Hindlimb muscle (tissue), 1 donor: ENCODE results near the gene GLRX2. TPM values are rescaled to one million over a fixed set of nuclear protein-coding genes. Genes with fewer than 3 reads are reported as not detected.
A peak's percentile ranks its signal among the peaks of the same experiment; 100 is the strongest.
"Not testable (repeated sequence)": the region's sequence is repeated elsewhere in the genome, so short reads cannot be mapped to it uniquely, and the experiment has no call there.

Experiments
- DNase-seq: peaks from one replicate; pipeline ENCODE4 v3.0.0-alpha.2; 2013
- polyA plus RNA-seq: library from polyadenylated mRNA; unstranded; fragments of 120-200 nt; gene quantifications from one replicate; pipeline ENCODE4 v1.2.1, GENCODE V29; 2013; ENCODE audit not compliant: insufficient read length

The GLRX2 gene
- polyA plus RNA-seq, 1 donor, result 14.0 TPM

- no peak for DNase-seq
Measured at GRCh38 chr1:193062698-193063463, 42.3 kb downstream of the GLRX2 start.

DNA sequence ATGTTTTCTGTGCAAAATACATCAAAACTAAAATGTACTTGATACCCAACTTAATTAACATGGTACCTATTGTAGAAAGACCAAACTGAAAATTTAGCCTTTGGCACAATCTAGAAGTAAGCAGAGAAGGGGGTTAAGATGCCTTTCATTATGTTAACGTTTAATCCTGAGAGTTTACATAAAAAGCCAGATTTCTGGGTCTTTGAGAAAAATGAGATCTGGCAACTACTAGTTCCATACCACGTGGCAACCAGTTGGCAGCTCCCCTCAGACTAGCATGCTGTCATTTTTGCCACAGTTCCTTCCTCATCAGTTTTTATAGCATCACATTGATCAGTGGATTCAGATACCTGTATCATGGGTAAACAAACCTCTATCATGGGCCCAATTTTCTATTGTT, 44.3 kb downstream of the GLRX2 start:
- DNase-seq, result no peak

DNA sequence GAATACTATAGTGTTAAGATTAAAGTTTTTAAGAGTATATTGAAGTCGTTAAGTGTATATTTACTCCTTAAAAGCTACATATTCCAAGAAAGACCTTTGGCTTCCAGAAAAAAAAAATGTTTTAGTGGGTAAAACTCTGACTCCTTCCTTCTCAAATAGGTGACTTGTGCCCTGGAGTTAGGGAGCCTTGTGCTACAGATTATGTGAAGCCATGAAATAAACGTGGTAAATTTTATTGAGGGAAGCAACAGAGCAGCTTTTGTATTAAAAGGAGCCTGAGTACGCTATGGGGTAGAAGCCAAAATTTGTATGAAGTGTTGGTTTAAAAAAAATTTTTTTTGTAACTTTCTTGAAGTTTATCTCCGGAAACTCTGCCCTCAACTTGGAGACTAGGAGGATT, 44.8 kb downstream of the GLRX2 start:
- no peak for DNase-seq

GRCh38 chr1:193060115-193060403, 45.2 kb downstream of the GLRX2 start:
- DNase-seq, result no peak

DNA sequence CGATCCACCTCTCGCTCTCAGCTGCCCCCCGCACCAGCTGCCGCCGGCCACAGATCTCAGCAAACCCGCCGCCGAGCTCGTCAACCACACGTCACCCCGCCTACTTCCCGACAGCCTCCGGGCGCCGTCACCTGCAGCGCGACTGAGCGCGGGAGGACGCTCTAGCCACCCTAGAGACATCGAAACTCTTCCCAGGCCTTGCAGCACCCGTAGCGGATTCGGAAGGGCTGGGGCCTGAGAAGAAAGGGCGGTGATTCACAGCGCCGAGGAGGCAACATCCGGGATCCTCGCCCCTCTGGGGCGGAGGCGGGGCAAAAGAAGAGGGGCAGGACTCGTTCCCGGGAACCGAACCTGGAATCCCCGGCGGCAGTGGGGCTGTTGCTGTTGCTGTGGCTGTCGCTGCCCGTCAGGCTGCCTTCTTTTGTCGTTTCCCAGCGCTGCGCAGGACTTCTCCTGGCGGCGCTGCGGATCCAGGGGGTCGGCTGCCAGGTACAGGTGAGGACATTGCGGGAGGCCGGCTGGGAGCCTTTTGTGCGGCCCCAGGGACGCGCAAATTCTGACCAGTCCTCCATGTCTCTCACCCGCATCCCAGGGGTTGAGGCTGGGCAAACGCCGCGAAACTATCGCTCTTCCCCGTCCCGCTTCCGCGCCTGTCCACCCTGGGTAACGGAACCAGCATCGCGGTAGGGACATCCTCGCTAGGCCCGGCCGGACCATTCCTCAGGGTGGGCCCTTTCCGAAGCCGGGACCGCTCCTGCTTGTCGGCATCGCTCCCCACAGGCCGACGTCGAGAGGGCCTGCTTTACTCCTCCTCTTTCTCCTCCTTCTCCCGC, 45.7 kb downstream of the GLRX2 start, which contains the start of the genes RO60 and UCHL5:
RO60 (plus strand) TSS at position 331 of the 833 bp plus-strand sequence. CDS start 9,443 bp downstream, outside the sequence.
UCHL5 (minus strand) TSS at position 79 of the 833 bp plus-strand sequence. CDS start 100 bp downstream, outside the sequence.
- DNase-seq, result peak; percentile 96

- DNase-seq, result peak; percentile 34
Measured at GRCh38 chr1:193058529-193059281, 46.5 kb downstream of the GLRX2 start.

GRCh38 chr1:193054169-193054675, 51.0 kb downstream of the GLRX2 start:
- no peak for DNase-seq

- not testable (repeated sequence) for DNase-seq
Measured at GRCh38 chr1:193048913-193049312, 56.3 kb downstream of the GLRX2 start.

Other genes with a start within 250 kb of the GLRX2 start
- gene UCHL5, start 46.1 kb downstream of the GLRX2 start, polyA plus RNA-seq, result 31.4 TPM
- 24.7 TPM for gene RO60, start 45.8 kb downstream of the GLRX2 start, polyA plus RNA-seq
- gene CDC73, start 16.6 kb upstream of the GLRX2 start, polyA plus RNA-seq, result 28.1 TPM
- gene B3GALT2, start 81.2 kb upstream of the GLRX2 start, polyA plus RNA-seq, result 13.3 TPM